Measurements from ENCODE around the gene S100A9.

GRCh38 chr1:153354515-153355193 is 3.0 kb upstream of the S100A9 start:
- TF ChIP-seq SP1 (CRISPR knock-in tag; conservative IDR thresholded peaks at IDR 0.05) (no peak), ATF2 (CRISPR knock-in tag; IDR thresholded peaks at IDR 0.05; ENCODE audit: borderline replicate concordance, low read depth) (no peak), CTCF (IDR thresholded peaks at IDR 0.05) (0 out of 2 replicates have a peak, but pooled peaks have one; percentile 5), ZNF121 (CRISPR knock-in tag; IDR thresholded peaks at IDR 0.05) (no peak), NR2C2 (CRISPR knock-in tag; IDR thresholded peaks at IDR 0.05) (no peak), CREB1 (CRISPR knock-in tag; IDR thresholded peaks at IDR 0.05) (no peak), AR (CRISPR knock-in tag; IDR thresholded peaks at IDR 0.05) (no peak), MAX (CRISPR knock-in tag; IDR thresholded peaks at IDR 0.05) (no peak), FOXP1 (CRISPR knock-in tag; IDR thresholded peaks at IDR 0.05; ENCODE audit: borderline replicate concordance) (no peak), CBFB (CRISPR knock-in tag; IDR thresholded peaks at IDR 0.05; ENCODE audit: low read depth) (no peak)
